SH-SY5Y (cell line): ENCODE measurements around the gene CLMN.

Experiments used
- GATA2 ChIP-seq: IDR thresholded peaks from 2 replicates; pipeline ENCODE4 v1.6.1; 2011; ENCODE audit warnings: mild to moderate bottlenecking, low read depth, low read length
- GATA3 ChIP-seq: IDR thresholded peaks from 2 replicates; pipeline ENCODE4 v1.6.1; 2011; ENCODE audit warnings: low read depth, mild to moderate bottlenecking, low read length, moderate library complexity

DNA sequence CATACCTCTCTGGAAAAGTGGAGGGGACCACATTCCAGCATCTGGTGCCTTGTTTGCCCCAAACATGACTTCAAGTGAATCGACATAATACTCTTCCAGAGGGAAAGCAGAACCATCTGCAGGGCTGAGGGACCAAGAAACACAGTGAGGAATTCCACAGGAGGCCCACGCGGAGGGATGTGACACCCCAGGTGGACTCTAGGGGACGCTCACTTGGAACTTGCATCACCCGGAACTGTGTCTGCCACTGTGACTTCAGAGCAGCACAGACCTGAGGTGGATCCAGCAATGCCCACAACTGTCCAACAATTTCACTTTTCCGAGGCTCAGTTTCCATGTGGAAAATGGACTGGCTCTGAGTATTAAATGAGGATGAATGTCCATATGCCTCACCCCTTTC is 14.3 kb upstream of the CLMN start:
- TF ChIP-seq GATA2 = no peak
- TF ChIP-seq GATA3 = no peak
